ENCODE data around the gene NHLRC1.

DNA sequence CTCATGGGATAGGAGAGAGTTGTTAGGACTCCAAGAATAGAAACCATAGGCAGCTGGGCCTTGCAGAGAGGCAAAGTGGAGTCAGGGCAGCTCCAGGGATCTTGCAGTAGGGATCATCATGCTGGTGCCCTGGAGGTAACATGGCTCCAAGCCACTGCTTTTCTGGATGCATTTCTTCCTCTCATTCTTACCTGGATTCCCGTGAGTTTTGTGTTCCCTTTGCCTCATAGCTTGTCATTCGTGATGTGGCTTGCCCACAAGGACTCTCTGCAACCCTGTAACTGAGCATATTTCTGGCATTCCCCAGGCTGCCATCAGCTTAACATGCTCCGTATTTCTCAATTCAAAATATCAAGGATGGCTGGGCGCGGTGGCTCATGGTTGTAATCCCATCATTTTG is 5.3 kb downstream of the NHLRC1 start:
- TF ChIP-seq, protein P1, sequence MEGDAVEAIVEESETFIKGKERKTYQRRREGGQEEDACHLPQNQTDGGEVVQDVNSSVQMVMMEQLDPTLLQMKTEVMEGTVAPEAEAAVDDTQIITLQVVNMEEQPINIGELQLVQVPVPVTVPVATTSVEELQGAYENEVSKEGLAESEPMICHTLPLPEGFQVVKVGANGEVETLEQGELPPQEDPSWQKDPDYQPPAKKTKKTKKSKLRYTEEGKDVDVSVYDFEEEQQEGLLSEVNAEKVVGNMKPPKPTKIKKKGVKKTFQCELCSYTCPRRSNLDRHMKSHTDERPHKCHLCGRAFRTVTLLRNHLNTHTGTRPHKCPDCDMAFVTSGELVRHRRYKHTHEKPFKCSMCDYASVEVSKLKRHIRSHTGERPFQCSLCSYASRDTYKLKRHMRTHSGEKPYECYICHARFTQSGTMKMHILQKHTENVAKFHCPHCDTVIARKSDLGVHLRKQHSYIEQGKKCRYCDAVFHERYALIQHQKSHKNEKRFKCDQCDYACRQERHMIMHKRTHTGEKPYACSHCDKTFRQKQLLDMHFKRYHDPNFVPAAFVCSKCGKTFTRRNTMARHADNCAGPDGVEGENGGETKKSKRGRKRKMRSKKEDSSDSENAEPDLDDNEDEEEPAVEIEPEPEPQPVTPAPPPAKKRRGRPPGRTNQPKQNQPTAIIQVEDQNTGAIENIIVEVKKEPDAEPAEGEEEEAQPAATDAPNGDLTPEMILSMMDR (IDR thresholded peaks at IDR 0.05) = no peak
- TF ChIP-seq POLR2A (IDR thresholded peaks at IDR 0.05) = no peak

Measured in lower leg skin (tissue), 3 donors.